ENCODE data around the gene BRI3. TPM values are rescaled to one million over a fixed set of nuclear protein-coding genes. Genes with fewer than 3 reads are reported as not detected.

Gene BRI3
- total and polyA plus RNA-seq, 9 of the 15 experiments (the other 6 are each of a cell fraction or from before 2014, with no cell fraction given) = 4.3 to 57.4 (median 18.6) TPM

DNA sequence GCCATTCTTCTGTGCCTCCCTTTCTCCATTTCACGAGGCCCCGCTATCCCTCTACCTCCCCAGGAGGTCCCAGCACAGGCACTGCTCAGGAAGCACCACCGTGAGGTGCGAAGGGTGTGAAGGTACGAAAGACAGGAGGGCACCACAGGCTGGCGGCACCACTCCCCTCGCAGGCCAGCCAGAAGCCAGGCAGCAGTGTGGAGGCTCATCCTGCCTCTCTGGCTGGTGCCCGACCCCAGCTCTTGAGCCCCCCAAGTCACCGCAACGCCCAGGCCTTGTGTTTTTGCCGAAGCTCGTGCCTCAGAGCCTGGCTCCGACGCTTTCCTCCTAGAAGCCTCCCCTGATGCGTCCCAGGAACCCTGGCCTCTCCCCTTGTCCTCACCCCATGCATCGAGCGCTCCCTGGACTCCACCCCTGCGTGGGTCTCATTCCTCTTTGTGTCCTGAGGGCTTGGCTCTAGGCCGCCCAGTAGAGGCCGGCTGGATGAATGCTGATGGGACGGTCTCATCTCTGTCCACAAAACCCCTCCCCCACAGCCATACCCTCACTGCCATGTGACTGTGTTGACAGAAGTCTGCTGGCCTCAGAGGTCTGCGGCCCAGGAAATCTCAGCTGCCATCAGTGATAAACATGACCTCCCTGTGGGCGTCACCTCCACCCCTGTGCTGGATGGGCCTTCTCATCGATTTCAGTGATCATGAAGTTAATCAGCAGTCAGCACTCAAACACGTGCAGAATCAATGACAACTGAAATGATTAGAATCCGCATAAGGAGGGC lies 19.3 kb downstream of the BRI3 start (continued):
- peak; percentile 35; the same call in 1 of the 2 replicates for TF ChIP-seq JUND (IDR thresholded peaks at IDR 0.05; ENCODE audit: borderline replicate concordance, low read depth, low read length)
- no peak; the same call in 2 of the 3 replicates for TF ChIP-seq JUND (tag; IDR thresholded peaks at IDR 0.05; ENCODE audit: borderline replicate concordance, low read depth, low read length)
- TF ChIP-seq, protein P1, sequence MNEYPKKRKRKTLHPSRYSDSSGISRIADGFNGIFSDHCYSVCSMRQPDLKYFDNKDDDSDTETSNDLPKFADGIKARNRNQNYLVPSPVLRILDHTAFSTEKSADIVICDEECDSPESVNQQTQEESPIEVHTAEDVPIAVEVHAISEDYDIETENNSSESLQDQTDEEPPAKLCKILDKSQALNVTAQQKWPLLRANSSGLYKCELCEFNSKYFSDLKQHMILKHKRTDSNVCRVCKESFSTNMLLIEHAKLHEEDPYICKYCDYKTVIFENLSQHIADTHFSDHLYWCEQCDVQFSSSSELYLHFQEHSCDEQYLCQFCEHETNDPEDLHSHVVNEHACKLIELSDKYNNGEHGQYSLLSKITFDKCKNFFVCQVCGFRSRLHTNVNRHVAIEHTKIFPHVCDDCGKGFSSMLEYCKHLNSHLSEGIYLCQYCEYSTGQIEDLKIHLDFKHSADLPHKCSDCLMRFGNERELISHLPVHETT (CRISPR knock-in tag; conservative IDR thresholded peaks at IDR 0.05 in 1 of 2, IDR thresholded peaks at IDR 0.05 in 1 of 2) = no peak
- no peak for TF ChIP-seq U2AF1 (optimal IDR thresholded peaks at IDR 0.05; ENCODE audit: low read depth, low read length)
- TF ChIP-seq, protein P2, sequence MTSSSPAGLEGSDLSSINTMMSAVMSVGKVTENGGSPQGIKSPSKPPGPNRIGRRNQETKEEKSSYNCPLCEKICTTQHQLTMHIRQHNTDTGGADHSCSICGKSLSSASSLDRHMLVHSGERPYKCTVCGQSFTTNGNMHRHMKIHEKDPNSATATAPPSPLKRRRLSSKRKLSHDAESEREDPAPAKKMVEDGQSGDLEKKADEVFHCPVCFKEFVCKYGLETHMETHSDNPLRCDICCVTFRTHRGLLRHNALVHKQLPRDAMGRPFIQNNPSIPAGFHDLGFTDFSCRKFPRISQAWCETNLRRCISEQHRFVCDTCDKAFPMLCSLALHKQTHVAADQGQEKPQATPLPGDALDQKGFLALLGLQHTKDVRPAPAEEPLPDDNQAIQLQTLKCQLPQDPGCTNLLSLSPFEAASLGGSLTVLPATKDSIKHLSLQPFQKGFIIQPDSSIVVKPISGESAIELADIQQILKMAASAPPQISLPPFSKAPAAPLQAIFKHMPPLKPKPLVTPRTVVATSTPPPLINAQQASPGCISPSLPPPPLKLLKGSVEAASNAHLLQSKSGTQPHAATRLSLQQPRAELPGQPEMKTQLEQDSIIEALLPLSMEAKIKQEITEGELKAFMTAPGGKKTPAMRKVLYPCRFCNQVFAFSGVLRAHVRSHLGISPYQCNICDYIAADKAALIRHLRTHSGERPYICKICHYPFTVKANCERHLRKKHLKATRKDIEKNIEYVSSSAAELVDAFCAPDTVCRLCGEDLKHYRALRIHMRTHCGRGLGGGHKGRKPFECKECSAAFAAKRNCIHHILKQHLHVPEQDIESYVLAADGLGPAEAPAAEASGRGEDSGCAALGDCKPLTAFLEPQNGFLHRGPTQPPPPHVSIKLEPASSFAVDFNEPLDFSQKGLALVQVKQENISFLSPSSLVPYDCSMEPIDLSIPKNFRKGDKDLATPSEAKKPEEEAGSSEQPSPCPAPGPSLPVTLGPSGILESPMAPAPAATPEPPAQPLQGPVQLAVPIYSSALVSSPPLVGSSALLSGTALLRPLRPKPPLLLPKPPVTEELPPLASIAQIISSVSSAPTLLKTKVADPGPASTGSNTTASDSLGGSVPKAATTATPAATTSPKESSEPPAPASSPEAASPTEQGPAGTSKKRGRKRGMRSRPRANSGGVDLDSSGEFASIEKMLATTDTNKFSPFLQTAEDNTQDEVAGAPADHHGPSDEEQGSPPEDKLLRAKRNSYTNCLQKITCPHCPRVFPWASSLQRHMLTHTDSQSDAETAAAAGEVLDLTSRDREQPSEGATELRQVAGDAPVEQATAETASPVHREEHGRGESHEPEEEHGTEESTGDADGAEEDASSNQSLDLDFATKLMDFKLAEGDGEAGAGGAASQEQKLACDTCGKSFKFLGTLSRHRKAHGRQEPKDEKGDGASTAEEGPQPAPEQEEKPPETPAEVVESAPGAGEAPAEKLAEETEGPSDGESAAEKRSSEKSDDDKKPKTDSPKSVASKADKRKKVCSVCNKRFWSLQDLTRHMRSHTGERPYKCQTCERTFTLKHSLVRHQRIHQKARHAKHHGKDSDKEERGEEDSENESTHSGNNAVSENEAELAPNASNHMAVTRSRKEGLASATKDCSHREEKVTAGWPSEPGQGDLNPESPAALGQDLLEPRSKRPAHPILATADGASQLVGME (CRISPR knock-in tag; IDR thresholded peaks at IDR 0.05) = no peak
- TF ChIP-seq TBP (optimal IDR thresholded peaks at IDR 0.05; ENCODE audit: low read depth, low read length) = no peak
- peak; percentile 42; the same call in 1 of the 2 replicates for TF ChIP-seq ESRRA (IDR thresholded peaks at IDR 0.05; ENCODE audit: borderline replicate concordance, low read depth)
- TF ChIP-seq, protein P3, sequence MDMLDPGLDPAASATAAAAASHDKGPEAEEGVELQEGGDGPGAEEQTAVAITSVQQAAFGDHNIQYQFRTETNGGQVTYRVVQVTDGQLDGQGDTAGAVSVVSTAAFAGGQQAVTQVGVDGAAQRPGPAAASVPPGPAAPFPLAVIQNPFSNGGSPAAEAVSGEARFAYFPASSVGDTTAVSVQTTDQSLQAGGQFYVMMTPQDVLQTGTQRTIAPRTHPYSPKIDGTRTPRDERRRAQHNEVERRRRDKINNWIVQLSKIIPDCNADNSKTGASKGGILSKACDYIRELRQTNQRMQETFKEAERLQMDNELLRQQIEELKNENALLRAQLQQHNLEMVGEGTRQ (CRISPR knock-in tag; IDR thresholded peaks at IDR 0.05) = peak; percentile 62; the same call in 1 of the 2 replicates
- TF ChIP-seq L3MBTL2 (IDR thresholded peaks at IDR 0.05) = peak; percentile 53
- TF ChIP-seq TOE1 (IDR thresholded peaks at IDR 0.05; ENCODE audit: borderline replicate concordance) = 0 out of 2 replicates have a peak, but pooled peaks have one; percentile 35
- TF ChIP-seq TOE1 (CRISPR knock-in tag; IDR thresholded peaks at IDR 0.05; ENCODE audit: borderline replicate concordance, low read depth) = no peak
- TF ChIP-seq BHLHE40 (IDR thresholded peaks at IDR 0.05; ENCODE audit: low read length) = peak; percentile 63
- no peak for TF ChIP-seq TBL1XR1 (IDR thresholded peaks at IDR 0.05; ENCODE audit: low read length in 2 of 2)
- TF ChIP-seq POLR2G (IDR thresholded peaks at IDR 0.05; ENCODE audit: low read depth, low read length) = peak; percentile 45; the same call in 1 of the 2 replicates
- no peak for TF ChIP-seq MCM7 (IDR thresholded peaks at IDR 0.05)
